Central memory CD4-positive, alpha-beta T cell (primary cell): ENCODE results near the gene PAM.
"Not testable (repeated sequence)": the region's sequence is repeated elsewhere in the genome, so short reads cannot be mapped to it uniquely, and the experiment has no call there.

Source experiments
- DNase-seq: peaks from one replicate; pipeline ENCODE4 v3.0.0; 2022

Gene PAM

DNA sequence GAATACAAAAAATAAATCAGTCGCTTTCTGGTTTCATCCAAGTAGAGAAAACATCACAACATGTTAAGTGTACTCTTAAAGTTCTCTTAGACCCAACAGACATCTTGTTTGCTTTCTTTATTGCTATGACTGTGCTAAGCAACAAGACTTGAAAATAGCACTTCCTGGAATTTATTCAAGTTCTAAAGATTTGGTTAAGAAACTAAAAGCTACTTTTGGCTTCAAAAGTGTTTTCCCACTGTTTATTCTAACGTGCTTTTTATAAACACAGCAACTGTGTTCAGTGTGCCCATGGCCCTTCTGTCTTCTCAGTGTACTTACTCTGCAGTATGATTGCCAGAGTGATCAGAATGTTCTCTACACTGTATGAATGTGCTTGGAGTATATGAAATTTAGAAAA lies 255.1 kb downstream of the PAM start:
- no peak for DNase-seq

DNA sequence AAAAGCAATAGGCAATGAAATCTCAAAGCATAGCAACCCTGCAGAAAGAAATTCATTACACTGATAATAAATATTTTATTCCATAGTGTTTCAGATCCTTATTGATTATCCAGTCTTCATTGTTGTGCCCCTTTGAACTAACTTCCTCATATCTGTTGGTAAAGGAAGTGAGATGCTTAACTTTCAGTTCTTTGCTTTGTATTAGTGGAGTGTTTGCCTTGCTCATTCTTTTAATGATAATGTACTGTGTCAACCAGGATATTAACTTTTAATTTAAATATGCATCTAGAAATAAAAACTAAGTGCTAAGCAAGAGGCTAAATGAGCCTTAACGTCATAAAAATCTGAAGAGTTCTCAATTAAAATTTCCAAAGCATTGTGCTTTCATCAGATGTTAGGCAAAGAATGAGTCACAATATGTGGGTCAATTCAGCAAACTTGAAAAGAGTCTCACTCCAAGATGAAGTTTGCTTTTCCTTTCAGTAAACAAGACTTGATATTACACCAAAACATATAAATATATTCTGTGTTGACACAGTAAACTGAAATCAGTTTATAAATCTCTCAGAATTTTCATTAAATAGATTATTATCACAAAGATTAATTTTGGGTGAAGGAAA lies 258.9 kb downstream of the PAM start:
- DNase-seq, result no peak

DNA sequence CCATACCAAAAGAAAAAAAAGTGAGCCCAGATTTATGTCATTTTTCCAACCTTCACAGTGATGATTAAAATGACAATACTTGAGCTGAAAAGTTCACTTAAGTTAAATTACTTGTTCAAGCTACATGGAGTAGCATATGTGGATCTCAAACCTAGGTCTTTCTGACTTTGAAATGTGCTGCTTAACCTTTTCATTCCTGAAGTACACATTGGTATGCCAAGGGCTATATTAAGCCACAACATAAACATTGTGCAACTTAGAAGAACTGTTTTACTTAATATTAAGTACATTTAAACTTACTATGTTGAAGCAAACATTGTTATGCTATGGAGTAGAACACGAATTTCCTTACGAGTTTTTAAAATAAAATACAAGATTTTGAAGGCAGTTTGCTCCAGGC lies 259.9 kb downstream of the PAM start:
- DNase-seq, result no peak

DNA sequence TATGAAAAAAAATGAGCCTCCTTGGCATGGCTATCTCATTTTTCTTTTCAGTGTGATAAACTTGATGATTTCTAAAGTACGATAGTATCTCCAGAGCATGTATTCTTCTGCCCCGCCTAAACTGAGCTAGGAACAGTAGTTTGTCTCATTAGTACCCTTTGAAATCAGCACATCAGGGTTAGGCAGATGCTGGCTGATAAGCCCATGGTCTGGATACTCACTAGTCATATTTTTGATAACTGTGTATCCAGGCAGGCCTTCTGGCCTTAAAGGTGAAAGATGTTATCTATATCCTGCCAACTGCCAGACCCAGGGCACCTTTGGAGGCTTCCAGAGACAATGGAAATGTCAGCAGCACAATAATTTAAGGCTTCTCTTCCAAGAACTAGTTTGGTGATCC lies 261.1 kb downstream of the PAM start:
- DNase-seq, result no peak

DNA sequence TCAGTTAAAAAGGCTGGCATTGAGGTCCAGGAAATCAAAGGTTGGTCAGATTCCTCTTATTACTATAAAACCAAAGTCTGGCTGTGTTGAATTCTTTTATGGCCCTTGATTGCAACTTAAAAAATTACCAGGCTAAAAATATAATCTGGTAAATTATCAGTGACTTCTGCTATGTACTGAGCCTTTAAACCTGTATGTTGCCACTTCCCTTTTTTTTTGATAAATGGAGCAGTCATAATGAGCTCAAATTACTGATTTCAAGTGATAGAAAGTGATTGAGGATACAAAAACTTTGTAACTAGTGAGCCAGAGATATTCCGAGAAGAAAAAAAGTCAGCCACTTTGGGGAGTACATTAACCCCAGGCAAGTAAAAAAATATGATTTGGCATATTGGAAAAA lies 264.7 kb downstream of the PAM start:
- DNase-seq, result no peak

DNA sequence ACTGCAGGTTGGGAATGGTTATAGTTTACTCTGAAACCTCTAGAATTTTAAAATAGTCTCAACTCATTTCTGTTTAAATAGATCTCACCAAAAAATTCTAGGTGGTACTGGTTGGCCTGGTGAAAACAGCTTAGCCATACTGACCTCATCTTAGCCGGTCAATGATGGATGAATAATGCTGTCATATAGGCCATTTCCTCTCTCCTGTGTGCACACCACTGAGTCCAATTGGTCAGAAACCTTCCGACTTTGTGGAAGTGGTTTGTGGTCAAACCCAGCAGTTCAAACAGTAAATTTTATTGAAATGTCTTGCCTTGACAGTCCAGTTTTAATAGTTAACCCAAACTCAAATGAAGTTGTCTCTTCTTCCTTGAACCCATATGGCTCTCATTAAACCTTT lies 266.2 kb downstream of the PAM start:
- DNase-seq, result no peak

DNA sequence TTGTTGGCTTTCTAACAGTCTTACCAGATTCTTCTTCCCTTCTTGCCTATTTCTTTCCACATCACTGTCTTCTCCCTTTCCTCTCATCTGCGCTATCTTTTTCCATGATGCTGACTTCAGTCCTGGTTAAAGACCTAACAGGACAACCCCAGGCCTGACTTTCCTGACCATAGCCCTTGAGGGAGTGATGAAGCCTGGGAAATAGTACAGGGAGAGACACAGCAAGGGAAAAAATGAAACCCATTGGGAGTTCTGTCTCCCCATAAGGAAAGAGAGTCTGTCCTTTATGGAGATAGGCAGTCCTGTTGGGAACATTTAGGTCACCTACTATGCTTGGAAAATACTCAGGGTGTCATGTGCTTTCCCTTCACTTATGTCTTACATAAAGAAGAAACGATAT lies 272.2 kb downstream of the PAM start:
- no peak for DNase-seq

DNA sequence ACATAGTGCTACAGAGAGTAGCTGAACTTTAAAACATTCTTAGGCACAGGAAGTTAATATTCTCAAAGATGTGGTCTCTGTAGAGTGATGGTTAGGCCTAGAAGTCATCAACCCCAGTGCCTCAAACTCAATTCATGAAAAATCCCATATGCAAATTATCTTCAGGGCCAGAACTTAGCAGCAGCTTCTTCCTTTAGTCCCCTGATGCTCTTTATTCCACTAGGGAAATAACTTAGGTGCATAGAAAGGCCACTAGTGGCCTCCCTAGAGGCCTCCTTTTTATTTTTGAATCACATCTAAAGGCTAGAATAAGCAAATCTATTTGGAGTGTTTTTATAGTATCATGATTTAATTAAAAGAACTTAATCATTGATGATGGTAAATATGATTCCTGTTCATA lies 276.5 kb downstream of the PAM start:
- no peak for DNase-seq

DNA sequence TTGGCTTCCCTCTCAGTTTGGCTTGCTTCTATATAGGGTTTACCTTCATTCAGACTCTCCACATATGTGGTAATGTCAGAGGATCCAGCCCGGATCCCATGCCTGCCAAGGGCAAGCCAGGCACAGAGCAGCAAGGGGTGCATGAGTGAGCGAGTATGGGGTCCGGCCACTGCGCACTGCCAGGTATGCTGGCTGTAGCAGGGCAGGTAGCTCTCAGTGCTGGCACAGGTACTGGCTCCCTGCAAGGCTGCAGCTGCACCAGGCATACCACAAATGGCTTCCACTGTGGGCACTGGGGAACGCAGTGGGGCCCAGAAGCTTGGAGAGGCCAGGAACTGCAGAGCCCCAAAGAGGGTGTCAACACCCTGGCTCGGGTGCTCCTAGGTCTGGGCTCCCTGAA lies 278.6 kb downstream of the PAM start:
- no peak for DNase-seq

DNA sequence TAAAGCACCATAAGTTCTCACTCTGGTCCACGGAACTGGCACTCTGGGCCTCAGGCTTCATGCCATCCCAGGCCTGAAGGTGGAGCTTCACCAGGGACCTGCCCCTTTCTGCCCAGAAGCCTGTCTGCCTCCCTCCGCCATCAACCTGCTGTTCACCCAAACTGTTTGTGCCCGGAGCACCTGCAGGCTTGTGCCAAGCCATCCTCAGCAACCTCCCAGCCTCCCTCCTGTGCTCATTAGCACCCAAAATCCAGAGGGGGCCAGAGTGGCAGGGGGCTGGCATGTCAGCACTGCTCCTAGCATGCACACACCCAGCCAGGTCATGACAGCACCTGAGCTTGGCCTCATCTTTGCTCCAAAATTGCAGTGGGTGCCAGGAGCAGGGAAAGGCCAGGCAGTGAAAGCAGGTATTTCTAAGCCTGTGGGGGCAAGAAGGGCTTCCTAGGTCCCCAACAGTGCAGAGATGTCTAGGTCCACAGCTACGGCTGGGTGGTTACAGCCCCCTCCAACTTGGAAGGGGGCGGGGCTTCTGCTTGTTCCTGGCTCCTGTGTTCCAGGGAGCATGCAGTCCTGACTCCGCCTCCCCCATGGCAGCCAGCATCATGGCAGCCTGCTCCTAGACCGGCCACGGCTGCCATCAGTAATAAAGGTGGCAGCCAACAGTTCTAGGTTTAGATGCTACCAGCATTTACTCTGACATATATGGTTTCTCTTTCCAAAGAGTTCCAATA lies 279.7 kb downstream of the PAM start:
- DNase-seq, result no peak

DNA sequence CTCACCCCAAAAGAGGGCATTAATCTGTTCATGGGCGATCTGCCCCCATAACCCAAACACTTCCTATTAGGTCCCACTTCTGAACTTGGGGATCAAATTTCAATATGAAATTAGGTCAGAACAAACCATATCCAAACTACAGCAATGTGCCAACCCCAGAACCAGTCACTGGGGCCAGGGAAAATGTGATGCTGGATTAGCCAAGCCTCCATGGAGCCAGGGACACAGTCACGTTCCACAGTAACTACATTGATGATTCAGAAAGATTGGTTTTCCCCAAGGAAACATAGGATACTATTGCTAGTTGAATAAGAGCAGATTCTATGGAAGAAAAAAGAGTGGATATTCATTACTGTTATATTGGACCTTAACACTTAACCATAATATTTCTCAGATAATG lies 280.6 kb downstream of the PAM start:
- DNase-seq, result no peak

DNA sequence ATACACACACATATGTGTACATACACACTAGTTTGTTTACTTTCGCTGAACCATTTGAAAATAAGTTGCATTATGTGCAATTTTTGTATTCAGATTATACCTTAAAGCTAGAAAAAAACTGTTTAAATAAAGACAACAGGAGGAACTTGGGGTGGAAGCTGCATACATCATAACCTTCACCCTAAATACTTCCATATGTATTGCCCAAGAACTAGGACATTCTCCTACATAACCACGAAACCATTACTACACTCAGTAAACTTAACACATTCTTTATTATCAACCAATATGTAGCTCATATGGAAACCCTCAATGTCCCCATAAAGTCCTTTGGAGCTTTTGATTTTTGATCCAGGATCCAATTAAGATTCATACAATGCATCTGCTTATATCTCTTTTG lies 281.5 kb downstream of the PAM start:
- no peak for DNase-seq

DNA sequence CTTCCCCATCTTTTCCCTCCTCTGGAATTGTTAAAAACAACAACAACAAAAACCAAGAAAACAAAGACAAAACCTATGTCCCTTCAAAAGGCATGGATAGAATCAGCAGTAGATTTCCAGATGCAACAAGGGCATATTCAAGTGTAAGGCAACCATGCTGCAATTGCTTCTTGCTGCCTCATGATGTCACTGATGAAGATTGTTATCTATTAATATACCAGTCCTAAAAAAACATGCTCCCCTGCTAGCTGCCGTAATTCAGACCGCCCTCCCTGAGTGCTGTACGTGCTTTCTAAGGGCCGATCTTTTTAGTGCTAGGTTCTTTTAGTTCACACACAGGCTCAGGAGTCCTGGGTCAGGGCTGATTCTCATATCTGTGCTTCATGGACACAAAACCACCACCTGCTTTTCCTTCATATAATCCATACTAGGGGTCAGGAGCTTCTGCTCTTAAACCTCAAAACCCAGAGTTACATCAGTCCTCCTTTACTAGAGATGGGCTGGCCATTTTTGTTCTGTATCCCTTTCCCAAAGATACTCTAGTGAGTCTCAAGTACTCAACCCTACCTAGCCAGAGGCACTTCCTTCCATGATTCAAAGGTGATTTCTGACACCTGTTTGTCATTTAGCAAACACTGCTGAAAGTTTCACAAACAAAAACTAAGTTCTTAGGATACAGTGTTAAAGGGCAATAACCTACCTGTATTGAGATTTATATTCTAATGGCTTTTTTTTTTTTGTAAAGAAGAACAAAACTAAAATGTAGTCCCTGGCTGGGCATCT lies 282.8 kb downstream of the PAM start:
- DNase-seq, result no peak

DNA sequence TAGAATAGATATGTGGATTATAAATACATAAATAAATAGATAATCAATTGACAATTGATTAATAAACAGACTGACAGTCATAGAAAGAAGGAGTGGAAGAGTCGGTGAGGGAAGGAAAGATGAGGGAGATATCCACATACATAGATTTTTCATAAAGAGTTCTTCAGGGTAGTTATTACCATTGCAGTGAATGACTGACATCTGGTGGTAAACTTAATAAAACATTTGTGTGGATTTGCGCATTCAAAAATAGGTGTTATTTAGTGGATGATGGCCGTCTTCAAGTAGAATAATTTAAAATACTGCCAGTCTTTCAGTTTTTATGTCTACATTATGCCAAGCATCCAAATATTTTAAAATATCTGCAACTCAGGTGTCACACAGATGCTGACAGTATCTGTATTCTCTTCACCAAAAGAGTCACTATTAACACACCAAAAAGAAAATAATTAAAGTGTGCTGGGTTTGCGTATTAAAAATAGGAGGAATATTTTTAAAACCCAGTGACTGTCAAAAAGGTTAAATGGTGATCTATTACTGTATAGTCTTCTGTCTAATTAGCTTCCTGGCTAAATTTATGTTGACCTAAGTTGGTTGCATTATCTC lies 286.1 kb downstream of the PAM start:
- no peak for DNase-seq

DNA sequence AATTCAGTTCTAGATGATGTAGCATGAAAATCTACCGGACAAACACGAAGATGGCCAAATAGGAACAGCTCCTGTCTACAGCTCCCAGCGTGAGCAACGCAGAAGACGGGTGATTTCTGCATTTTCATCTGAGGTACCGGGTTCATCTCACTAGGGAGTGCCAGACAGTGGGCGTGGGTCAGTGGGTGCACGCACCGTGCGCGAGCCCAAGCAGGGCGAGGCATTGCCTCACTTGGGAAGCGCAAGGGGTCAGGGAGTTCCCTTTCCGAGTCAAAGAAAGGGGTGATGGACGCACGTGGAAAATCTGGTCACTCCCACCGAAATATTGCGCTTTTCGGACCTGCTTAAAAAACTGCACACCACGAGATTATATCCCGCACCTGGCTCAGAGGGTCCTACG lies 291.6 kb downstream of the PAM start:
- not testable (repeated sequence) for DNase-seq

DNA sequence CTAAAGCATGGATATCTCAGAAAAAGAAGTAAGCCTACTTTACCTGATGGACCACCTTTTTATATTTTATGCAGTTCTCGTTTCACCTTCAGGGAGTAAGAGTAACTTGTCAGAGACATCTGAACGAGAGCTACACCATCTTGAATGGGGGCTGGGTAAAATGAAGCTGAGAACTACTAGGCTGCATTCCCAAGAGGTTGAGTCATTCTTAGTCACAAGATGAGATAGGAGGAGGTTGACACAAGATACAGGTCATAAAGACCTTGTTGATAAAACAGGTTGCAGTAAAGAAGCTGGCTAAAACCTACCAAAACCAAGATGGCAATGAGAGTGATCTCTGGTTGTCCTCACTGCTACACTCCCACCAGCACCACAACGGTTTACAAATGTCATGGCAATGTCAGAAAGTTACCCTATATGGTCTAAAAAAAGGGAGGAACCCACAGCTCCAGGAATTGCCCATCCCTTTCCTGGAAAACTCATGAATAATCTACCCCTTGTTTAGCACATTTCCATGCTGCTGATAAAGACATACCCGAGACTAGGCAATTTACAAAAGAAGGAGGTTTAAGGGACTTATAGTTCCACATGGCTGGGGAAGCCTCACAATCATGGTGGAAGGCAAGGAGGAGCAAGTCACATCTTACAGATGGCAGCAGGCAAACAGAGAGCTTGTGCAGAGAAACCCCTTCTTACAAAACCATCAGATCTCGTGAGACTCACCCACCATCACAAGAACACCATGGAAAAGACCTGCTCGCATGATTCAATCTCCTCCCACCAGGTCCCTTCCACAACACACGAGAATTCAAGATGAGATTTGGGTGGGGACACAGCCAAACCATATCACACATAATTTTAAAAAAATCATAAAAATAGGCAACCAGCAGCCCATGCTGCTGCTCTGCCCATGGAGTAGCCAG lies 302.4 kb downstream of the PAM start:
- no peak for DNase-seq

DNA sequence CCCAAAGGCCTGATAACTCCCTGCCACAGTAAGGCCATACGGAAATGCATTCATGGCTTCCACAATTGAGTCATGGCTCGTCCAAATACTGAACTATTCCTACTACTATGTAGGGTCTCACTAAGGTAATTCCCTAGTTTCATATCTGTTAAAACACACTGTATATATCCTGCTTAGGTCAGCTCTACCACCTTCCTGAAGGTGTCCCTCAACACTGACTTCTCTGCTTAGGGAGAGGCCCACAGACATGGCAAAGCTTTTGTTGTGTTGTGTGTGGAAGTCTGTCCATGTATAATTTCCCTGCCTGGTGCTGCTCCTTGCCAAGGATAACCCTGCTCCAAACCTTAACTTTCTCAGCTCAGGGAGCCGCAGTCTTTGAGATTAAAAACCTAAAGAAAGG lies 304.4 kb downstream of the PAM start:
- no peak for DNase-seq

DNA sequence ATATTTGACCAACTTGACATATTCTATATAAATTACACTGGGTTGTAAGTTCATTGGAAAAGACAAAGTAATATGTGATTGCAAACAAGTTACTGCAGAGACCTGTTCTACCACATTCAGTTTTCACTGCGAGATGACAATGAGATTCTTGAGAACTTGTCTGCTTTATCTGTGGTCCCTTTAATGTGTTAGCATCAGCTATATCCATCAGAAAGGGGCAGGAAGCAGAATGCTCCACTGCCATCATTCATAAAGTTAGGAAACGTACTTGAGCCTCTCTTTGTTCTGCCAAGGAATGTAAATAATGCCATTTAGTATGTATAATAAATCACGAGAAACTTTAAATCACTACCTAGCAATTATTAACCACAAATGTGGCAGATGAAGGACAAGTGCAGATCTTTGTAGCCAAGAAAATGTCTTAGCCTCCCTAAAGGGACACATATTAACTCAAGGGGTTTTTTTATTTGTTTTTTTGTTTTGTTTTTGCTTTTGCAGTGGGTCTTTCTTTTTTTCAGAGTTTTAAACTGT lies 305.4 kb downstream of the PAM start:
- no peak for DNase-seq

DNA sequence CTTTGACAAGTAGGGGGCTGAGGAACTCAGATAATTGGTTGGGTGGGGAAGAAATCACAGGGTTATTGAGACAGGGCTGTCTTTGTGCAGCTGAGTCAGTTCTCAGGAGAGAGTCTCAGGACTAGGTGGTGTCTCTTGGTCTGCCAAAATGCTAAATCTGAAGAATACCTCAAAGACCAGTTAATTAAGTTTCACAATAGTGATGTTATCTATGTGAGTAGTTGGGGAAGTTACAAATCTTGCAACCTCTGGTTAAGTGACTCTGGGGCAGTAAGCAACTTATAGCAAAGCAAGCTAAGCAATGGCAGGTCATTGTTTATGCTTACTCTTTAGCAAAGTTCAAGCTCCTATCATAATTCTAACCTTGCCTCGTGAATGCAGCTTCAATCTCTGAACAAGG lies 311.2 kb downstream of the PAM start:
- DNase-seq, result no peak

DNA sequence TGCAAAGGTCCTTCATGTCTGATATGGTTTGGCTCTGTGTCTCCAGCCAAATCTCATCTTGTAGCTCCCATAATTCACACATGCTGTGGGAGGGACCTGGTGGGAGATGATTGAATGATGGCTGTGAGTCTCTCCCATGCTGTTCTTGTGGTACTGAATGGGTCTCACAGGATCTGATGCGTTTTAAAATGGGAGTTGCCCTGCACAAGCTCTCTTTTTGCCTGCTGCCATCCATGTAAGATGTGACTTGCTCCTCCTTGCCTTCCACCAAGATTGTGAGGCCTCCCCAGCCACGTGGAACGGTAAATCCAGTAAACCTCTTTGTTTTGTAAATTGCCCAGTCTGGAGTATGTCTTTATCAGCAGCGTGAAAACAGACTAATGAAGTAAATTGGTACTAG lies 318.4 kb downstream of the PAM start:
- not testable (repeated sequence) for DNase-seq

DNA sequence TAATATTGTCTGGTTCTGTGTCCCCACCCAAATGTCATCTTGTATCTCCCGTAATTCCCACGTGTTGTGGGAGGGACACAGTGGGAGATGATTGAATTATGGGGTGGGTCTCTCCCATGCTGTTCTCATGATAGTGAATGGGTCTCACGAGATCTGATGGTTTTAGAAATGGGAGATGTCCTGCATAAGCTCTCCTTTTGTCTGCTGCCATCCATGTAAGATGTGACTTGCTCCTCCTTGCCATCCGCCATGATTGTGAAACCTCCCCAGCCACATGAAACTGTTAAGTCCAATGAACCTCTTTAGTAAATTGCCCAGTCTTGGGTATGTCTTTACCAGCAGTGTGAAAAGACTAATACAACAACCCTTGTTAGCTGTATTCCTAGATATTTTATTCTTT lies 320.3 kb downstream of the PAM start:
- DNase-seq, result no peak
